GM18873 (cell line): ENCODE data around the gene MUC20.

Source experiments
- ATAC-seq: cut with Tn5 transposase; IDR thresholded peaks from one replicate; pipeline ENCODE4 v1.9.1; 2021; ENCODE audit warnings: mild to moderate bottlenecking, moderate library complexity, moderate number of reproducible peaks; ENCODE audit not compliant: unreplicated experiment, low FRiP score

The MUC20 gene

DNA sequence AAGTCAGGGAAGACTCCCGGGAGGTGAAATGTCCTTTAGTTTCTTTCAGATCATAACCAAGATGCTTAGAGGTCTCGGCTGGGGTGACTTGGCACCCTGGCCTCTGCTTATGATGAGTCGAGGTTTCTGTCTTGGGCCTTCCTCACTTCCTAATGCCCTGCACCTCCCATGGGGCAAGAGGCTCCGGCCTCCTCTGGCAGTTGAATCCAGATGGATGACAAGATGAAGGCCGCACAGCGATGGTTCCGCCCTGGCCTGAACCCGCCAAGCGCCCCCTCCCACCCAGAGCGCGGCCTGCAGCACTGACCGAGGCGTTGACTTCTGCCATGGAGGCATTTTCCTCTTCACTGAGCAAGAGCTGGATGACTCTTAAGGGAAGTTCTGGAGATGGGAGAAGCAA lies 31.3 kb downstream of the MUC20 start:
- no peak for ATAC-seq

DNA sequence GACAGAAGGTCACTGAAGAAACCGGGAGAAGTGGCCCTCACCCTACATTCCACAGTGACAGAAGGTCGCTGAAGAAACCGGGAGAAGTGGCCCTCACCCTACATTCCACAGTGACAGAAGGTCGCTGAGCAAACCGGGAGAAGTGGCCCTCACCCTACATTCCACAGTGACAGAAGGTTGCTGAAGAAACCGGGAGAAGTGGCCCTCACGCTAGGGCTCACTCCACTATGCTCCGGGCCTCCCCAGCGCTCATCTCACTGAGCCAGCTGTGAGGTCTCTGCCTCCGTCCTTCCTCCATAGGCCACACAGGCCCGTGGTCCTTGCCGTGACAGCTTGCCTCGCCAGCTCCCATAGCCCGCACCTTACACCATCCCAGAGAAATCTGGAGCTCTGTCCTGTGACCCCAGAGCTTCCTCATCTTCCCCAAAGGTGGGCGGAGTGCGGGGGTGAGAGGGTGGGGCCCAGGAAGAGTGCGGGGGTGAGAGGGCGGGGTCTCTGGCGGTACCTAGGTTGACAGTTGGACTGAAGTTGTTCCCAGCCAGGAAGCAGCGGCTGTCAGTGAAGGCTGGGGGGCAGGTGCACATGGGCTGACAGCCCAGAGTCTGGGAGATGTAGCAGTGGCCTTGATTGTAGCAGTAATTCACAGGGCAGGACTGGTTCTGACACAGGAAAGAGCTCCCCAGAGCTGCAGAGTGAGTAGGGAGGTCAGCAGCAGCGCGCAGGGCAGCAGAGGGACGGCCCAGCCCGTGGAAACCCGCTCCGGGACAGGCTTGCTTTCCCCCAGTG lies 32.0 kb downstream of the MUC20 start:
- no peak for ATAC-seq

DNA sequence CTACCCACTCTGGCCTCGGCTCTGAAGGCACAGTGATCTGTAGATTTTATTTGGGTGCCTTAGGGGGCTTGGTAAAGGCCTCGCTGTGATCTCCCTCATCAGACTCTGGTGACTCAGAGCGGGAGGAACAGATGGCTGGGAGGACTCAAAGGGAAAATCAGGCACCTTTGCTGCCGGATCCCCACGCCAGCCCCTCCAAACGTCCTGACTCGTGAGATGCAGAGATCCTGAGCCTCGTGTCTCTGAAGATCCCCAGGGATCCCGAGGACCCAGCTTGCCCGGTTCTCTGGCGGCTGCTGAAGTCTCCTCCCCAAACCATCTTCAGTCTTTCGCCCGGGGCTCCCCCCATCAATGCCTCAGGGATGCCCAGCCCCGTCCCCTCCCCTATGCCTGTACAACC lies 32.8 kb downstream of the MUC20 start:
- no peak for ATAC-seq

DNA sequence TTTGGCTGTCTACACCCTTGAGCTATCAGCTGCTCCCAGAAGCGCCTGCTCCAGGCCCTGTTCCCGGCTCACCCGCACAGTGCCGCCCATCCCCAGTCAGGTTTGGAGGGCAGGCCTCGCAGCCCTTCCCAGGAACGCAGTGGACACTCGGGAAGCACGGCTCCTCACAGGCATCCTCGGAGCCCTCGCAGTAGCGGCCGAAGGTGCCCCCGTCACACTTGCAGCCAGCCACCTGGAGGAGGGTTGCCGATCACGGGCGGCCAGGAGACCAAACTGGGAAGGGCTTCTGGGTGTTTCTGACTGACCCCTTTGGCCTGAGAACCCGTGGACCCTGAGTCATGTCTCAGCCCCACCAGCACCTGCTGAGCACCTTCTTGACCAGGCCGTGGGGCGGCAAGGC lies 33.4 kb downstream of the MUC20 start:
- ATAC-seq: no peak

DNA sequence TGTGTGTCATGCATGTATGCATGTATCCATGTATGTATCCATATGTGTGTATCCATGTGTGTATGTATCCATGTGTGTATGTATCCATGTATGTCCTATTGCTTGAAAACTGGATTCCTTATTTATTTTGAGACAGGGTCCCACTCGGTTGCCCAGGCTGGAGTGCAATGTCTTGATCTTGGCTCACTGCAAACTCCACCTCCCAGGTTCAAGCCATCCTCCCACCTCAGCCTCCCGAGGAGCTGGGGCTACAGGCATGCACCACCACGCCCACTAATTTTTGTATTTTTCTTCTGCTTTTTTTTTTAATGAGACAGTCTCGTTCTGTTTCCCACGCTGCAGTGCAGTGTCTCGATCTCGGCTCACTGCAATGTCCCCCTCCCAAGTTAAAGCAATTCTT lies 34.1 kb downstream of the MUC20 start:
- ATAC-seq: no peak

DNA sequence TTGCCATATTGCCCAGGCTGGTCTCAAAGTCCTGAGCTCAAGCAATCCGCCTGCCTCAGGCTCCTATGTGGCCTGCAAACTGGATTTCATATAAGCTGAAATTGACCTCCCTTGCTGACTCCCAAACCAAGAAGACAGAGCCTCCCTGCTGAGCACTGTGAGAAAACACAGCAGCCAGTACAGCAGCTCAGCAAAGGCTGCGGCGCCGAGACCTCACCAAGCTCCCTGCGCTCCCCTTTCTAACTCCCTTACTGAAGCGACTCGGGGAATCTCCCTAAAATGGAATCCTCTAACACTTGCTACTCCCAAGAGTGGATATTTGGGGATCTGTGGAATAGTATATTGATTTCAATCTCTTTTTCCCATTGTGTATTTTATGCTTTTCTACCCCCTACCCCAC lies 34.6 kb downstream of the MUC20 start:
- ATAC-seq: no peak

DNA sequence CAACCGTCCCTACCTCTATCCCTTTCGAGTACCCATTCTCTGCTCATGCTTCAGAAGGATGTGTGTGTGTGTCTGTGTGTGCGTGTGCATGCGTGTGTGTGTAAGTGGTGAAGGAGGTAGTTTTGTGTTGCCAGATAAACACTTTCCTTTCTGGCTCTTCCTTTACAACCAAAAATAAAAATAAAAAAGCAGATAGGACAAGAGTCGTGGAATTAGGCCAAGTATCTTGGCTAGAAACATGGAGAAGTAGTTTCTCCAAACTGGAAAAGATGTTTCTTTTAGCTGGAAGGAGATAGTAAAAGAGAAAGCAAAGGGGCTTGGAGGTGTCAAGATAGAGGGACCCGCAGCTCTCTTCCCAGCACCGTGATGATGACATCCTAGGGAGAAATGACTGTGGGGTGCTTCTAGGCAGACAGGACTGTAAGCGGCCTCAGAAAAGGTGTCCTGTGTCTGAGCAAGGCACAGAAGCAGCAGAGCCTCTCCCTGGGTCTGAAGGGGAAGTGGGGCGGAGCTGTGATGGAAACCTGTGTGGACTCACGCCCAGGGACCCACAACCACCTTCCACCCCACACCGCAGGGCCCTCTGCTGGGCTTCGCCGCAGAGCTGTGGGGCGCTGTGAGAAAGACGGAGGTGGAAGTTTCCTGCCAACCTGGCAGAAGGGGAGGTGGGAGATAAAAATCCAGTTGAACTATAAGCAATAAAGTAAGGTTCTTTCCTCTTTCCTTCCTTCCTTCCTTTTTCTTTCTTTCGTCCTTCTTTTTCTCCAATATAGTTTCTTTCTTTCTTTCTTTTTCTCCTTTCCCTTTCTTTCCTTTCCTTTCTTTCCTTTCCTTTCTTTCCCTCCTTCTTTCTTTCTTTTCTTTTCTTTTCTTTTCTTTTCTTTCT lies 35.3 kb downstream of the MUC20 start:
- no peak for ATAC-seq

DNA sequence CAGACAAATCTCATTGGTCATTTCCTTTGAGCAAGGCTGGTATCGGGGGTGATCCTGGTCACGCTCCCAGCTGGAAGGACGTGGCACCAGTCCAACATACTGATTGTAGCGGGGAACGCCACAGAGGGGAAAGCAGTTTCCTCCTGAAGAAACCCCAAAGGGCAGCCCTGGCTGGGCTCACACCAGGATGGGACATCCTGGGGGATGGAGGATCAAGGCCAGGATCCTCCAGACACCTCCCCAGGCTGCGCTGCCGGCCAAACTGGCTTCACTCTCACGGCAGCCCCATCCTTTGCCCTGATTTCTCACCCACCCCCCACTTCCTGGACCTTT lies 36.6 kb downstream of the MUC20 start:
- no peak for ATAC-seq

DNA sequence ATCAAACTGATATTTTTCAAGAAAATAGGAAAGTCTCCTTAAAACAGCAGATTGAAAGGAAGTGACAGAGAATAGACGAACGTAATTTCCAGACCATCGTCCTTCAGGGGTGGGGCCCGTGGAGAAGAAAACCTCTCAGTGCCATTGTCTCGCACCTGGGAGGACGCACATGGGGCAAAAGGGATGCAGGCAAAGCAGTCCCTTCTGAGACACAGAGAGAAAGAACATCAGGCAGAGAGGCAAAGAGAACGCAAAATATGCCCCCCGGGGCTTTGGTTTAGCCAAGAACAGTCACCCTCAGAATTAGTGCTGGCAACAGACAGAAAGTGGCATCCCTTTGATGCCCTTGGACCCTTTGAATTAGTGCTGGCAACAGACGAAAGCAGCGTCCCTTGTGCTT lies 37.0 kb downstream of the MUC20 start:
- no peak for ATAC-seq

DNA sequence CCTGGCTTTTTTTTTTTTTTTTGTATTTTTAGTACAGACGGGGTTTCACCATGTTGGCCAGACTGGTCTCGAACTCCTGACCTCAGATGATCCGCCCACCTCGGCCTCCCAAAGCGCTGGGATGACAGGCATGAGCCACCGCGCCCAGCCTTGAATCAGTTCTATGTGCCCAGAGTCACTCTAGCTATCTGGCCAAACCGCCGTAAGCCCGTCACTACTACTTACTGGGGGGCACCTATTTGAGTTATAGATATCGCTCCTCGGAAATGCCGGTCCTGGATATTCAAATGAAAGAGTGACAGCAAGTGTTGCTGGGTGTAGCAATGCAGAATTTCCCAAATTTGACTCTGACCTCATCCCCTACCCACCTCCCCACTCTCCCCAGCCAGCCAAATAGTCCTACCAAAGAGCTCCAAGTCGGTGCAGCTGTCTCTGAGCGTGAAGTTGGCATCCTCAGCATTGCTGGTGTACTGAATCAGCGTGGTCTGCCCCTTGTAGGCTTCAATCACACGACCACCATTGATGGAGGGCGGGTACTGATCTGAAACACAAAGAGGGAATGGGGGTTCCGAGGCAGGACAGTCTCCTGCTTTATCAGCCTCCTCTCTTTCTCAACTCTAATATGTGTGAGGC lies 38.1 kb downstream of the MUC20 start:
- ATAC-seq: no peak

DNA sequence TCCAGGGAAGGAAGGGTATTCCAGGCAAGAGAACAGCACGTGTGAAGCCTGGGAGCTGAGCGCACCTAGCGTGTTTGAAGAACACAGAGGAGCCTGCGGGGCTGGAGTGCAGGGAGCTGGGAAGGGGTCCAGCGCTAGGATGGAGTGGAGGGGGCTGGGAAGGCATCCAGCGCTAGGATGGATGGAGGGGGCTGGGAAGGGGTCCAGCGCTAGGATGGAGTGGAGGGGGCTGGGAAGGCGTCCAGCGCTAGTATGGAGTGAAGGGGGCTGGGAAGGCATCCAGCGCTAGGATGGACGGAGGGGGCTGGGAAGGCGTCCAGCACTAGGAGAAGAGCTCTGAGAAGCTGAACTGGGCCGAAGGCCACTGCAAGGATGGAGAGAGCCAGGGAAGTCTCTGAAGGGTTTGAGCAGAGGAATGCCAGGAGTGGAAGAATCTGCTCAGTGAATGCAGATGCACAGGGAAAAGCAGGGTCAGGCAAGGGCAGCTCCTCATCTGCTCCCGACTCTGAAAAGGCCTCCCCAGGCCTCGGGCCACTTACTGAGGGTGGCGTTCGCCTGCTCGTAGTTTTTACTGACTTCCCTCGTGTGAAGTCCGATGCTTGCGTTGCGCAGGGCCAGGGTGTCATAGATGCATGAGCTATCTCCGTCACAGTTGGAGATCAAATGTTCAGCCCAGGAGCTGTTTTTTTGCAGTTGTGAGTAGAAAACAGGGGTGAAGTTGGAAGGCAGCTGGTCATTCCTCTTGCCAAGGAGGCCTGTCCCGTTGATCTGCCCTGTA lies 39.8 kb downstream of the MUC20 start:
- ATAC-seq: no peak

DNA sequence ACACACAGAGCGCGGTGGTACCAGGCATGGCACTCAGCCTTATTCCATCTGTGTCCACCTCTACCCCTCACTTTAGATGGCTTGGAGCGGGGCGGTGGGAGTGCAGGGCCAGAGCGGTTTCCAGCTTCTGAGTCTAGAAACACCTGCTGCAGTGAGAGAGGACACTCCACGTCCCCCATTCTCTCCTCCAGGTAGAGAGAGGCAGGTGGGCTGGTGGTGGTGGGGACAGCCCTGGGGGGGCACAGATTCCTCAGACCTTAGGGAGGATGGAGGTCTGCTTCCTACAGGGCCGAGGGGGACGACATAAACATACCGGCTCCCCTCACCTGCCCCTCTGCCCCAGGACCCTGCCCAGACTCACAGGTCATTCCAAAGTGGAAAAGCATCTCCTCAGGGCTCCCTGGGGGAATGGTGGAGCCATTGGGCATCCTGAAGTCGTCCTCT lies 40.4 kb downstream of the MUC20 start:
- ATAC-seq: no peak

DNA sequence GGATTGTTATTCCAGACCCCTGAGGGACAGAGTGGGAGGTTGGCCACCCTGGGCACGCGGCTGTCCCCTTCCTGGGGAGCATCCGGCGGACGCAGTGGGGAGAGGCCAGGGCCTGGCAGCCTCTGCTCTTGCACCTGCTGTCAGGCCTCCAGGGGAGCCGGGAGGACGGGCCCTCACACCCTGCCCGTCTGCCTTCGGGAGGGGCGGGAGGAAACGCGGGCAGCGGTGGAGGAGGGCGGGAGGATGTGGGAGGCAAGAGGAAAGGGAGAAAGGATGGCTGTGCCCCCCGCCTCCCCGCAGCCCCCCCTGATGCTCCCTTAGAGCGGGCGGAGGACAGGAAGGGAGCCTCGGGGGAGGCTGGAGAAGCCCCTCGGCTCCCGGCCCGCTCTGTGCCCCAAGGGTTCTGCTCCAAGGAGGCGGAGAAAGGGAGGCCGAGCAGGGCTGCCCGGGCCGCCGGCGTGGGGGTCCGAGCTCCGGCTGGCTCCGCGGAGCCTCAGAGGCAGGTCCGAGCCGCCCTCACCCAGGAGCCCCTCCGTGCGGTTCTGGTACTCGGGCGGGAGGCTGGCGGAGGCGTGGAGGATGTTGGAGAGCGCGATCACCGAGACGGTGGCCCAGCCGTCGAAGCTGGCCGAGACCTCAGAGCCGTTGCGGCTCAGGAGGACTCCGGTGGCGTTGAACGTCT lies 40.9 kb downstream of the MUC20 start:
- no peak for ATAC-seq

DNA sequence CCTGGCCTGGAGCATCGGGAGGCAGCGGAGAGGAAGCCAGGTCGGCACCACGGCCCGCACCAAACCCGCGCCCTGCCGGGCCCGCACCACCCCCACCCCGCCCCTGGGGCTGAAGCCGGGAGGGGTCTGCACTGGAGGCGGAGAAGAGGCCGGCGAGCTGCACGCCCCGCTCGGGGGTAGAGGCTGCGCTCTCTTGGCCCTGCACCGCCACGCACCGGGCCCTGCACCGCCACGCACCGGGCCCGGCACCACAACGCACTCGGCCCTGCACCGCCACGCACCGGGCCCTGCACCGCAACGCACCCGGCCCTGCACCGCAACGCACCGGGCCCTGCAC lies 41.4 kb downstream of the MUC20 start:
- ATAC-seq: no peak

DNA sequence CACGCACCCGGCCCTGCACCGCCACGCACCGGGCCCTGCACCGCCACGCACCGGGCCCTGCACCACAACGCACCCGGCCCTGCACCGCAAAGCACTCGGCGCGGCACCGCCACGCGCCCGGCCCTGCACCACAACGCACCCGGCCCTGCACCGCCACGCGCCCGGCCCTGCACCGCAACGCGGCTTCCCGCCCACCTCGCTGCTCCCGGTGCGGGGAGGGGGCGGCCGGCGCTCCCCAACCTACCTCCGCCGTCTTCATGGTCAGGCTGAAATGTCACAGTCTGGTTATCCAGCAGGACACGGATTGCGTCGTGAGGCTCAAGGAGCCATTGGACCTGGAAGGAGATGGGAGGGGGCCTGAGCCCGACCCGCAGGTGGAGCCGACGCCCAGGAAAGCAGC lies 41.8 kb downstream of the MUC20 start:
- ATAC-seq: no peak

DNA sequence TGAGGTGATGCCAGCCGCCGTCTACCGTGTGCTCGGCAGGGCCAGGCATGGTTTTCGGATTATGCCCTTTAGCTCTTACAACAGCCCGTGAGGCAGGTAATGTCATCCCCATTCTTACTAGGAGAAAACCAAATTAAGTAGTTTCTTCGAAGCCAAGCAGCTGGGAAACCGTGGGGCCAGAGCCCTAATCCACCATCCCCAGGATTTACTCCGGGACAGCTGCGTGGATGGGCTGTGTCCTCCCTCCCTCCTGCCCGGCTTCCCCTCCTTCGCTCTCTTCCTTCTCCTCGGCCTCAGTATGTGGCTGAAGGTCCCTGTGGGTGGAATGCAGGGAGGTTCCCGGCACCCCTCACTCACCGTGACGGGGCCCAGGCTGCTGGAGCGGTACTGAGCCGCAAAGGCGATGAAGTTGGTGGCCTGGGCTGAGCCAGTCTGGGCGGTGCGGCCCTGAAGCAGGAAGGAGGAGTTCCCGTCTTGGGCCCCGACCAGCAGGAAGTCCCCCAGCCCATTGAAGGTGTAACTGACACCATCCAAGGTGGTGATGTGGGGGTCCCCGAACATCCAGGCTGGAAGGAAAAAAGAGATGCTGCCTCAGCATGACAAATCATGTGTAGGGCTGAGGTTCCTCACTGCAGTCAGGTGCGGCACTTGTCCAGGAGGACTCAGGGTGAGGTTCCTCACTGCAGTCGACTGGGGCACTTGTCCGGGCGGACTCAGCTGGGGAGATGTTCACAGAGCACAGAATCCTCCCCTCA lies 42.5 kb downstream of the MUC20 start:
- ATAC-seq: no peak

DNA sequence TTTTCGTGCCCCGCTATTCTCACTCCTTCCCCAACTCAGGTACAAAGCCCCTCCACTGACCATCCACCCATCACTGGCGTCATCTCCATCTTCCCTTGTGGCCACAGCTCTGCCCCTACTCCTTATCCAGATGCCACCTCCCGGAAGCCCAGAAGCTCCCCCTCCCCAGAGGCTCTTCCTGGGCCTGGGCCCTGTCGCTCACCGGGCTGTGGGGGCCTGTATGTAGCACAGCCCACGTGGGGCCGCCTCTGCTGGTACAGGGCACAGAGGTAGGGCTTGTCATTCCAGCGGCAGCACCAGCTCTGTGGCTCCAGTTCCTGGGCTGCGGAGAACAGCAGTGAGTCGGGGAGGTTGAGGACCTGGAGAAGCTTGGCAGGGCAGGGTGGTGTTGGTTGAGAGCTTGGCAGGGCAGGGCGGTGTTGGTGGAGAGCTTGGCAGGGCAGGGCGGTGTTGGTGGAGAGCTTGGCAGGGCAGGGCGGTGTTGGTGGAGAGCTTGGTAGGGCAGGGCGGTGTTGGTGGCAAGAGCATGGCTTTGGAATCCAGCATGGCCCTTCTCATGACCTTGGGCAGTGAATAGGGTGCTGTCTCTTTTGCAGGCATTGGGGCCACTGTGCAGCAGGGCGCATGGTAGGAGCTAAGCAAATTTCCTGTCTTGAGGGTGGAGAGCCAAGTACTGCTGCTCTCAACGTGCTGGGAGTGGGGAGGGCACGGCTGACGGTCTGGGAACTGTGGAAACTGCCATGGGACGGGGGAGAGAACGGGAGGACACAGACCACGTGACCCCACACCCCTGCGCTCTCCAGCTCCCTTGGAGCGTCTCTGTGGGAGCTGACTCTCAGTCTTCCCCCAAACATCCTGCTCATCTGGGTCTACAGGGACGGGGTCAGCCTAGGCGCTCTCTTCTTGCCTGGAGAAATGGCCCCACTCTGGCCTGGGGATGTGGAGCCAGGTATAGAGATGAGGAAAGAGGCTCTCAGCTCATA lies 43.4 kb downstream of the MUC20 start:
- no peak for ATAC-seq

DNA sequence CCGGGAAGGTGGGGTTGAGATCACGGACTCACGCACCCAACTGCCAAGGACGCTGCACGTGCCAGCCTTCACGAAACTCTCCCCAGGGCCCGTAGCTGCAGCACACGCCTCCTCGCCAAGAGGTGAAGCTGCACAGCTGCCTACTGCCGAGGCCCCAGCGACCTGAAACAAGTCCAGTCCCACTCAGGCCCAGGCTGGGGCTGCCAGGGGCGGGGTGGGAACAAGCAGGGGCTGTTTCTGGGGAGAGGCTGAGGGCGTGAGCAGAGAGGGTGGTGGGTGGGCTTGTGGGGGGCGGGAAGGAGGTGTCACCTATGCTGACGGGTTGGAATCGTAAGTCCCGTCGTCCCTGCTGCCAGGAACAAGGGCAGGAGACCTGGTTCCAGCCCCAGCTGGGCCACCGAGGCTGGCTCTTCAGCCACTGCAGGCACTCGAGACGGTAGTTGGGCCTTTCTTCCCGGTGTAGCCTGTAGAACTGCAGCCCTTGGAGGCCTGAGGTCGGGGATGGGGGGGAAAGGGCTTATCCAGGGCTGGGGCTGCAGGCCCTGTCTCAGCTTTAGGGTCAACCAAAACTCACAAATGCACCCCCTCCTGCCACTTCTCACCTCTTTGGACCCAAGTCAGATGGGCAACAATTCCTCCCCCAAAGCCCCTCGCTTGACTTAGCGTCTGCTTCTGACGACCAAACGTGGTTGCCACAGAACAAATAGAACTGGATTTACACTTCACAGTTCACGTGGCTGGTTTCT lies 44.4 kb downstream of the MUC20 start:
- ATAC-seq: no peak
